Keratinocyte (primary cell): ENCODE data around the gene LPAR1. TPM values are rescaled to one million over a fixed set of nuclear protein-coding genes. Genes with fewer than 3 reads are reported as not detected.

Experiments used
- DNase-seq: peaks from one replicate; pipeline ENCODE4 v3.0.0-alpha.2; 2011; ENCODE audit warnings: low read depth, missing footprints, low spot score
- FAIRE-seq: peaks from 2 replicates; lab custom pipeline; 2011; peaks lifted over from hg19 to GRCh38; lab: Jason Lieb, UNC
- H2AFZ ChIP-seq: 2 replicates; pipeline ENCODE4 v1.6.0; 2012; ENCODE audit warnings: low read length, control low read depth, inconsistent platforms; ENCODE audit not compliant: control insufficient read depth
- H3K27ac ChIP-seq: 2 replicates; pipeline ENCODE4 v1.5.1; 2011; ENCODE audit warnings: low read length; ENCODE audit not compliant: control insufficient read depth, insufficient read depth
- H3K27me3 ChIP-seq: 3 replicates; pipeline ENCODE4 v1.6.0; 2011; ENCODE audit warnings: low read length; ENCODE audit not compliant: control insufficient read depth, insufficient read depth; ENCODE audit errors: extremely low read depth
- H3K36me3 ChIP-seq, 2 experiments: 2 replicates in 1 of 2; 3 replicates in 1 of 2; pipeline ENCODE4 v1.5.1; 2011; ENCODE audit warnings: low read length in 2 of 2, mild to moderate bottlenecking in 1 of 2; ENCODE audit not compliant: control insufficient read depth in 2 of 2, insufficient read depth in 2 of 2; ENCODE audit errors: extremely low read depth in 1 of 2
- H3K4me1 ChIP-seq: 3 replicates; pipeline ENCODE4 v1.5.1; 2011; ENCODE audit warnings: low read length; ENCODE audit not compliant: control insufficient read depth, insufficient read depth; ENCODE audit errors: extremely low read depth
- H3K4me2 ChIP-seq: 3 replicates; pipeline ENCODE4 v1.6.0; 2011; ENCODE audit warnings: low read depth, low read length; ENCODE audit not compliant: control insufficient read depth, insufficient read depth; ENCODE audit errors: extremely low read depth
- H3K4me3 ChIP-seq, 3 experiments: fragments of 200-600 bp in 1 of 3; sonication (generic) in 1 of 3; 2 replicates in 2 of 3; 3 replicates in 1 of 3; pipeline ENCODE4 v1.5.1; 2011 to 2016; ENCODE audit warnings: low read length in 3 of 3, mild to moderate bottlenecking in 3 of 3, control low read depth in 2 of 3, inconsistent platforms in 1 of 3, low read depth in 1 of 3, mixed read lengths in 1 of 3, mixed run types in 1 of 3, moderate library complexity in 1 of 3; ENCODE audit not compliant: control insufficient read depth in 2 of 3, insufficient read depth in 2 of 3; ENCODE audit errors: extremely low read depth in 1 of 3
- H3K79me2 ChIP-seq: 2 replicates; pipeline ENCODE4 v1.6.0; 2012; ENCODE audit warnings: low read length; ENCODE audit not compliant: control insufficient read depth, insufficient read depth
- H3K9ac ChIP-seq: 3 replicates; pipeline ENCODE4 v1.6.0; 2011; ENCODE audit warnings: low read length; ENCODE audit not compliant: control insufficient read depth, insufficient read depth; ENCODE audit errors: extremely low read depth
- H3K9me1 ChIP-seq: 3 replicates; pipeline ENCODE4 v1.6.0; 2011; ENCODE audit warnings: low read length; ENCODE audit not compliant: control insufficient read depth, insufficient read depth; ENCODE audit errors: extremely low read depth
- H3K9me3 ChIP-seq: 2 replicates; pipeline ENCODE4 v1.5.1; 2012; ENCODE audit warnings: low read depth, low read length; ENCODE audit not compliant: control insufficient read depth
- H4K20me1 ChIP-seq: 3 replicates; pipeline ENCODE4 v1.6.0; 2011; ENCODE audit warnings: low read length; ENCODE audit not compliant: control insufficient read depth, insufficient read depth; ENCODE audit errors: extremely low read depth
- CTCF ChIP-seq, 3 experiments: IDR thresholded peaks in 1 of 3; conservative IDR thresholded peaks in 1 of 3; optimal IDR thresholded peaks in 1 of 3; 2 replicates in 2 of 3; 3 replicates in 1 of 3; pipeline versions ENCODE3 to v1.5.1; 2011; ENCODE audit warnings: low read length in 3 of 3, mild to moderate bottlenecking in 3 of 3, moderate library complexity in 2 of 3, control low read depth in 1 of 3, inconsistent platforms in 1 of 3; ENCODE audit not compliant: insufficient read depth in 2 of 3; ENCODE audit errors: extremely low read depth in 1 of 3
- EZH2 ChIP-seq: IDR thresholded peaks from one replicate; pipeline ENCODE4 v1.6.1; 2012; ENCODE audit warnings: inconsistent platforms, mild to moderate bottlenecking, low read length, moderate library complexity
- dilution Hi-C: fragments of 300-500 bp; cut with MboI; formaldehyde crosslinking; loops from one replicate; pipeline ENCODE4 v1.7.0; 2020; ENCODE audit warnings: low sequenced_read_pairs; ENCODE audit not compliant: extremely low pct_ligation_motif_present
- polyA plus RNA-seq, 5 experiments: library from polyadenylated mRNA; depleted of rRNA in 3 of 5; stranded (reverse) in 3 of 5; stranded (forward) in 1 of 5; unstranded in 1 of 5; fragments of >200 nt; gene quantifications; 1 replicate in 1 of 5; 2 replicates in 3 of 5; 3 replicates in 1 of 5; pipeline versions ENCODE4 v1.2.1 to v1.2.3, GENCODE V29; 2011 to 2012; ENCODE audit warnings: missing spikeins in 2 of 5, low read depth in 1 of 5, low replicate concordance in 1 of 5

Gene LPAR1
- polyA plus RNA-seq, 1 donor (not counting 4 experiments of a cell fraction or from before 2014, with no cell fraction given), result 43.2 TPM

- Histone ChIP-seq H3K27ac (no peak overlapping the region), H3K4me2 (no peak overlapping the region)
- dilution Hi-C loops, result no loop called here
Observed at GRCh38 chr9:111068771-111069170, 30.5 kb upstream of the LPAR1 start.

GRCh38 chr9:111068383-111068730, 30.1 kb upstream of the LPAR1 start:
- no peak overlapping the region for H3K27ac ChIP-seq
- no peaks in the 10 kb centered on the region for H3K79me2 ChIP-seq
- peaks cover 20% of the 10 kb centered on the region for H3K27me3 ChIP-seq
- H2AFZ ChIP-seq, result no peak overlapping the region
- TF ChIP-seq CTCF (optimal IDR thresholded peaks at IDR 0.05 in 1 of 3, IDR thresholded peaks at IDR 0.05 in 1 of 3, conservative IDR thresholded peaks at IDR 0.05 in 1 of 3; ENCODE audit: extremely low read depth in 1 of 3, insufficient read depth in 2 of 3, low read length in 3 of 3) (no peak), EZH2 (no peak)
- H3K9me3 ChIP-seq, result no peaks in the 10 kb centered on the region
- DNase-seq (no peak), FAIRE-seq (no peak)
- no peak overlapping the region for H3K4me2 ChIP-seq
- no peaks in the 10 kb centered on the region for H3K4me1 ChIP-seq
- H3K4me3 ChIP-seq, result no peak overlapping the region
- no peaks in the 10 kb centered on the region for H4K20me1 ChIP-seq
- no peaks in the 10 kb centered on the region for H3K9me1 ChIP-seq
- dilution Hi-C loops, result no loop called here
- no peaks in the 10 kb centered on the region for H3K36me3 ChIP-seq
- H3K9ac ChIP-seq, result no peak overlapping the region

More at GRCh38 chr9:111068771-111069170, 30.5 kb upstream of the LPAR1 start:
- Histone ChIP-seq H3K4me1 (no peaks in the 10 kb centered on the region), H3K9me1 (no peaks in the 10 kb centered on the region), H3K27me3 (peaks cover 20% of the 10 kb centered on the region), H3K4me3 (no peak overlapping the region), H3K79me2 (no peaks in the 10 kb centered on the region), H3K36me3 (no peaks in the 10 kb centered on the region), H4K20me1 (no peaks in the 10 kb centered on the region), H3K9ac (no peak overlapping the region), H3K9me3 (no peaks in the 10 kb centered on the region), H2AFZ (no peak overlapping the region)
- FAIRE-seq, result no peak
- TF ChIP-seq EZH2 (no peak), CTCF (optimal IDR thresholded peaks at IDR 0.05 in 1 of 3, IDR thresholded peaks at IDR 0.05 in 1 of 3, conservative IDR thresholded peaks at IDR 0.05 in 1 of 3; ENCODE audit: extremely low read depth in 1 of 3, insufficient read depth in 2 of 3, low read length in 3 of 3) (no peak)
- no peak for DNase-seq
